ENCODE results near the gene BCHE. TPM values are rescaled to one million over a fixed set of nuclear protein-coding genes. Genes with fewer than 3 reads are reported as not detected.

The BCHE gene
- total and polyA plus RNA-seq, 2 donors (not counting 1 experiment from before 2014, with no cell fraction given): 5.8 to 34.7 TPM

DNA sequence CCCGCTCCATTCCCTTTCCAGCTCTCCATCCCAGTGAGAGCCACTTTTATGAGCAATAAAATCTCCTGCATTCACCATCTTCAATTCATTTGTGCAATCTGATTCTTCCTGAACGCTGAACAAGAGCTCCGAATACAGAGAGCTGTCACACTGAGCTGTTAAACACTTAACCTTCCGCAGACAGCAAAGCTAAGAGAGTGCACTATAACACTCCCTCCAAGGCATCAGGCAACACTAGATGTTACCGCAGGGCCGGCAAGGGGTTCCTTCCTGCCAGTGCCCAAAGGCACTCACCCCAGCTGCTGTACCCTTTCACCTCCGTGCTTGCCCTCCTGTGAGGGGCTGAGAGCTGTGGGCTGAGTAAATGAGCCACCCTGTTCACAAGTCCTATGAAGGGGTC, 85.6 kb downstream of the BCHE start:
- Histone ChIP-seq H2AFZ (ENCODE audit: low read length) (no peak overlapping the region), H3K4me3 (replicated peaks in 1 of 4; ENCODE audit: control extremely low read depth in 1 of 4, insufficient read depth in 1 of 4, low read depth in 3 of 4, low read length in 4 of 4) (no peak overlapping the region), H3K79me2 (ENCODE audit: control insufficient read depth, insufficient read depth, low read length) (no peaks in the 10 kb centered on the region), H4K20me1 (ENCODE audit: control insufficient read depth, extremely low read depth, insufficient read depth, low read length) (no peaks in the 10 kb centered on the region), H3K27ac (ENCODE audit: insufficient read depth, low read length) (no peak overlapping the region), H3K36me3 (ENCODE audit: control insufficient read depth, insufficient read depth, low read length) (no peaks in the 10 kb centered on the region), H3K9ac (ENCODE audit: insufficient read depth, low read length) (no peak overlapping the region), H3K4me1 (ENCODE audit: control insufficient read depth, extremely low read depth, insufficient read depth, low read length) (no peaks in the 10 kb centered on the region), H3K4me2 (ENCODE audit: extremely low read depth, insufficient read depth, low read length) (no peak overlapping the region), H3K27me3 (ENCODE audit: control insufficient read depth, insufficient read depth, low read length) (no peaks in the 10 kb centered on the region), H3K9me3 (ENCODE audit: control insufficient read depth, insufficient read depth, low read depth, low read length) (no peaks in the 10 kb centered on the region)
- DNase-seq (ENCODE audit: low read depth in 2 of 2): no peak
- TF ChIP-seq, protein P1, sequence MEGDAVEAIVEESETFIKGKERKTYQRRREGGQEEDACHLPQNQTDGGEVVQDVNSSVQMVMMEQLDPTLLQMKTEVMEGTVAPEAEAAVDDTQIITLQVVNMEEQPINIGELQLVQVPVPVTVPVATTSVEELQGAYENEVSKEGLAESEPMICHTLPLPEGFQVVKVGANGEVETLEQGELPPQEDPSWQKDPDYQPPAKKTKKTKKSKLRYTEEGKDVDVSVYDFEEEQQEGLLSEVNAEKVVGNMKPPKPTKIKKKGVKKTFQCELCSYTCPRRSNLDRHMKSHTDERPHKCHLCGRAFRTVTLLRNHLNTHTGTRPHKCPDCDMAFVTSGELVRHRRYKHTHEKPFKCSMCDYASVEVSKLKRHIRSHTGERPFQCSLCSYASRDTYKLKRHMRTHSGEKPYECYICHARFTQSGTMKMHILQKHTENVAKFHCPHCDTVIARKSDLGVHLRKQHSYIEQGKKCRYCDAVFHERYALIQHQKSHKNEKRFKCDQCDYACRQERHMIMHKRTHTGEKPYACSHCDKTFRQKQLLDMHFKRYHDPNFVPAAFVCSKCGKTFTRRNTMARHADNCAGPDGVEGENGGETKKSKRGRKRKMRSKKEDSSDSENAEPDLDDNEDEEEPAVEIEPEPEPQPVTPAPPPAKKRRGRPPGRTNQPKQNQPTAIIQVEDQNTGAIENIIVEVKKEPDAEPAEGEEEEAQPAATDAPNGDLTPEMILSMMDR (conservative IDR thresholded peaks at IDR 0.05 in 1 of 2, IDR thresholded peaks at IDR 0.05 in 1 of 2; ENCODE audit: low read depth in 1 of 2, low read length in 2 of 2): no peak
- no peak for TF ChIP-seq EZH2 (IDR thresholded peaks at IDR 0.05; ENCODE audit: low read length, missing control alignments)

DNA sequence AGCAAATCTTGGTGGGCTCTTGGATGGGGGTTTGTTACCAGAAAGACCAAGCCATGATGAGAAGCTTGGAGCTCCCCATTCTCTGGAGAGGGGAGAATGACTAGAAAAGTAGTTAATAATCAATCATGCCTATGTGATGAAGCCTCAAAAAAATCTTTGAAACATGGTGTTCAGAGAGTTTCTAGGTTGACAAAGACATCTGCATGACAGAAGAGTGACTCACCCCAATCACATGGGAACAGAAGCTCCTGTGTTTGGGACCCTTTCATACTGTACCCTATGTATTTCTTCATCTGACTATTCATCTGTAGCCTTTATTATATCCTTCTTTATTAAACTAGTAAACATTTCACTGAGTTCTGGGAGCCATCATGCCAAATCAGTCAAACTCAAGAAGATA, 87.4 kb downstream of the BCHE start:
- H3K9ac ChIP-seq (ENCODE audit: insufficient read depth, low read length): no peak overlapping the region
- no peak overlapping the region for H3K4me3 ChIP-seq (replicated peaks in 1 of 4; ENCODE audit: control extremely low read depth in 1 of 4, insufficient read depth in 1 of 4, low read depth in 3 of 4, low read length in 4 of 4)
- H4K20me1 ChIP-seq (ENCODE audit: control insufficient read depth, extremely low read depth, insufficient read depth, low read length): no peaks in the 10 kb centered on the region
- no peak overlapping the region for H3K27ac ChIP-seq (ENCODE audit: insufficient read depth, low read length)
- no peak overlapping the region for H2AFZ ChIP-seq (ENCODE audit: low read length)
- H3K9me3 ChIP-seq (ENCODE audit: control insufficient read depth, insufficient read depth, low read depth, low read length): no peaks in the 10 kb centered on the region
- DNase-seq (ENCODE audit: low read depth in 2 of 2): no peak
- no peak overlapping the region for H3K4me2 ChIP-seq (ENCODE audit: extremely low read depth, insufficient read depth, low read length)
- no peaks in the 10 kb centered on the region for H3K27me3 ChIP-seq (ENCODE audit: control insufficient read depth, insufficient read depth, low read length)
- H3K36me3 ChIP-seq (ENCODE audit: control insufficient read depth, insufficient read depth, low read length): no peaks in the 10 kb centered on the region
- TF ChIP-seq, protein P1 (conservative IDR thresholded peaks at IDR 0.05 in 1 of 2, IDR thresholded peaks at IDR 0.05 in 1 of 2; ENCODE audit: low read depth in 1 of 2, low read length in 2 of 2): no peak
- H3K79me2 ChIP-seq (ENCODE audit: control insufficient read depth, insufficient read depth, low read length): no peaks in the 10 kb centered on the region
- H3K4me1 ChIP-seq (ENCODE audit: control insufficient read depth, extremely low read depth, insufficient read depth, low read length): no peaks in the 10 kb centered on the region

GRCh38 chr3:165749241-165749640, 88.0 kb downstream of the BCHE start:
- H3K4me3 ChIP-seq (replicated peaks in 1 of 4; ENCODE audit: control extremely low read depth in 1 of 4, insufficient read depth in 1 of 4, low read depth in 3 of 4, low read length in 4 of 4): no peak overlapping the region
- H3K27me3 ChIP-seq (ENCODE audit: control insufficient read depth, insufficient read depth, low read length): no peaks in the 10 kb centered on the region
- H3K9ac ChIP-seq (ENCODE audit: insufficient read depth, low read length): no peak overlapping the region
- no peak for DNase-seq (ENCODE audit: low read depth in 2 of 2)
- H3K9me3 ChIP-seq (ENCODE audit: control insufficient read depth, insufficient read depth, low read depth, low read length): no peaks in the 10 kb centered on the region
- H4K20me1 ChIP-seq (ENCODE audit: control insufficient read depth, extremely low read depth, insufficient read depth, low read length): no peaks in the 10 kb centered on the region
- no peaks in the 10 kb centered on the region for H3K79me2 ChIP-seq (ENCODE audit: control insufficient read depth, insufficient read depth, low read length)
- no peak overlapping the region for H3K4me2 ChIP-seq (ENCODE audit: extremely low read depth, insufficient read depth, low read length)
- no peaks in the 10 kb centered on the region for H3K4me1 ChIP-seq (ENCODE audit: control insufficient read depth, extremely low read depth, insufficient read depth, low read length)
- H2AFZ ChIP-seq (ENCODE audit: low read length): no peak overlapping the region
- no peaks in the 10 kb centered on the region for H3K36me3 ChIP-seq (ENCODE audit: control insufficient read depth, insufficient read depth, low read length)
- TF ChIP-seq, protein P1 (conservative IDR thresholded peaks at IDR 0.05 in 1 of 2, IDR thresholded peaks at IDR 0.05 in 1 of 2; ENCODE audit: low read depth in 1 of 2, low read length in 2 of 2): no peak
- no peak for TF ChIP-seq EZH2 (IDR thresholded peaks at IDR 0.05; ENCODE audit: low read length, missing control alignments)
- H3K27ac ChIP-seq (ENCODE audit: insufficient read depth, low read length): no peak overlapping the region

Data from fibroblast of lung (primary cell).